GM23338 (cell line): ENCODE results near the gene UBE2A. TPM values are rescaled to one million over a fixed set of nuclear protein-coding genes. Genes with fewer than 3 reads are reported as not detected.

Experiments used
- ATAC-seq: fragments of 200-7000 bp; cut with Tn5 transposase; 3 replicates; pipeline ENCODE4 v1.9.1; 2020
- DNase-seq: peaks from one replicate; pipeline ENCODE4 v3.0.0-alpha.2; 2015; ENCODE audit warnings: low spot score
- H2AFZ ChIP-seq: fragments of 200-600 bp; sonication (generic); 2 replicates; pipeline ENCODE4 v1.8.0; 2016; ENCODE audit warnings: antibody characterized with exemption, mild to moderate bottlenecking, moderate library complexity
- H3F3A ChIP-seq: fragments of 200-600 bp; sonication (generic); replicated peaks from 2 replicates; pipeline ENCODE4 v1.8.0; 2017; ENCODE audit warnings: antibody characterized with exemption, mixed run types, low read depth
- H3K27ac ChIP-seq: fragments of 200-600 bp; sonication (generic); 2 replicates; pipeline ENCODE4 v1.6.1; 2016; ENCODE audit warnings: low read depth
- H3K27me3 ChIP-seq: fragments of 200-600 bp; sonication (generic); 2 replicates; pipeline ENCODE4 v1.8.0; 2016; ENCODE audit warnings: mild to moderate bottlenecking, mixed run types, moderate library complexity; ENCODE audit not compliant: insufficient read depth
- H3K36me3 ChIP-seq: fragments of 200-600 bp; sonication (generic); 2 replicates; pipeline ENCODE4 v1.8.0; 2016; ENCODE audit warnings: mild to moderate bottlenecking; ENCODE audit not compliant: insufficient read depth
- H3K4me1 ChIP-seq: fragments of 200-600 bp; sonication (generic); 2 replicates; pipeline ENCODE4 v1.8.0; 2016; ENCODE audit warnings: mild to moderate bottlenecking, moderate library complexity; ENCODE audit not compliant: insufficient read depth
- H3K4me2 ChIP-seq: fragments of 200-600 bp; sonication (generic); 2 replicates; pipeline ENCODE4 v1.7.1; 2017; ENCODE audit warnings: mixed run types
- H3K4me3 ChIP-seq: fragments of 200-600 bp; sonication (generic); 2 replicates; pipeline ENCODE4 v1.6.1; 2016; ENCODE audit warnings: mixed run types
- H3K79me2 ChIP-seq: fragments of 200-600 bp; sonication (generic); replicated peaks from 2 replicates; pipeline ENCODE4 v1.8.0; 2017; ENCODE audit warnings: mild to moderate bottlenecking; ENCODE audit not compliant: insufficient read depth
- H3K9me2 ChIP-seq: fragments of 200-600 bp; sonication (generic); 2 replicates; pipeline ENCODE4 v1.8.0; 2017; ENCODE audit not compliant: insufficient read depth
- H4K20me1 ChIP-seq: fragments of 200-600 bp; sonication (generic); replicated peaks from 2 replicates; pipeline ENCODE4 v1.8.0; 2017; ENCODE audit warnings: mild to moderate bottlenecking; ENCODE audit not compliant: insufficient read depth
- H3K27ac Mint-ChIP-seq: 2 replicates; pipeline ENCODE4 v1.8.0; 2020; ENCODE audit warnings: inconsistent platforms, mild to moderate bottlenecking, moderate library complexity, mixed read lengths
- H3K27me3 Mint-ChIP-seq: 3 replicates; pipeline ENCODE4 v1.8.0; 2022; ENCODE audit warnings: low read depth, mild to moderate bottlenecking, moderate library complexity, mixed read lengths, inconsistent platforms; ENCODE audit not compliant: insufficient read depth, poor library complexity
- H3K36me3 Mint-ChIP-seq: 3 replicates; pipeline ENCODE4 v1.8.0; 2021; ENCODE audit warnings: low read depth, mild to moderate bottlenecking, inconsistent platforms, moderate library complexity, mixed read lengths
- H3K4me1 Mint-ChIP-seq: 3 replicates; pipeline ENCODE4 v1.8.0; 2020; ENCODE audit warnings: mild to moderate bottlenecking, inconsistent platforms, mixed read lengths
- H3K4me3 Mint-ChIP-seq: 3 replicates; pipeline ENCODE4 v1.8.0; 2021; ENCODE audit warnings: moderate library complexity, mild to moderate bottlenecking, inconsistent platforms, mixed read lengths
- H3K9me3 Mint-ChIP-seq: 3 replicates; pipeline ENCODE4 v1.8.0; 2020; ENCODE audit warnings: moderate library complexity, mild to moderate bottlenecking, inconsistent platforms, mixed read lengths
- CTCF ChIP-seq, 2 experiments: fragments of 200-600 bp in 1 of 2; sonication (generic) in 1 of 2; conservative IDR thresholded peaks; 2 replicates each; pipeline versions ENCODE4 v1.5.1 to v1.6.1; 2016 to 2017; ENCODE audit warnings: antibody characterized with exemption in 2 of 2, low read depth in 2 of 2, mild to moderate bottlenecking in 2 of 2, moderate library complexity in 1 of 2
- EZH2 ChIP-seq: fragments of 200-600 bp; sonication (generic); IDR thresholded peaks from one replicate; pipeline ENCODE4 v1.8.0; 2017; ENCODE audit warnings: antibody characterized with exemption, mild to moderate bottlenecking, low read depth; ENCODE audit not compliant: unreplicated experiment
- POLR2AphosphoS5 ChIP-seq: IDR thresholded peaks from 2 replicates; pipeline ENCODE4 v1.6.1; 2016; ENCODE audit warnings: antibody characterized with exemption, low read depth
- STAT1 ChIP-seq: IDR thresholded peaks from one replicate; pipeline ENCODE4 v1.6.1; 2016; ENCODE audit warnings: antibody characterized with exemption; ENCODE audit not compliant: unreplicated experiment
- ZNF331 ChIP-seq: fragments of 250-450 bp; sonication (Bioruptor Pico); IDR thresholded peaks from 2 replicates; pipeline ENCODE4 v1.5.0; 2020; ENCODE audit warnings: low read depth, mild to moderate bottlenecking, moderate library complexity
- polyA plus RNA-seq: library from polyadenylated mRNA; unstranded; fragments of >200 nt; fragmentation: Nextera tagmentation; extraction: Ambion mirVana; gene quantifications from 2 replicates; pipeline ENCODE4 v1.2.1, GENCODE V29; 2016
- total RNA-seq: library from RNA; depleted of rRNA; stranded (reverse); fragments of >200 nt; shearing (Covaris generic); gene quantifications from 2 replicates; pipeline ENCODE4 v1.2.3, GENCODE V29; 2014
- TF ChIP-seq, protein P1 (sequence below): fragments of 250-450 bp; sonication (Bioruptor Pico); IDR thresholded peaks from 2 replicates; pipeline ENCODE4 v1.5.0; 2020; ENCODE audit warnings: mild to moderate bottlenecking, moderate library complexity
- TF ChIP-seq, protein P2 (sequence below): IDR thresholded peaks from one replicate; pipeline ENCODE4 v1.6.1; 2018; ENCODE audit warnings: antibody characterized with exemption; ENCODE audit not compliant: unreplicated experiment

Gene UBE2A
- total and polyA plus RNA-seq, 2 experiments from 2014 or later: 38.6 to 75.9 TPM

- peaks cover 10% of the 10 kb centered on the region for H3K36me3 Mint-ChIP-seq
Observed at GRCh38 chrX:119624417-119624816, 50.1 kb downstream of the UBE2A start.

More at GRCh38 chrX:119624417-119624816, 50.1 kb downstream of the UBE2A start:
- Histone ChIP-seq H3K4me1 (no peaks in the 10 kb centered on the region), H3K27me3 (no peaks in the 10 kb centered on the region), H2AFZ (no peak overlapping the region), H3K79me2 (no peaks in the 10 kb centered on the region), H4K20me1 (no peaks in the 10 kb centered on the region), H3K9me2 (no peaks in the 10 kb centered on the region), H3F3A (no peaks in the 10 kb centered on the region), H3K4me2 (no peak overlapping the region), H3K36me3 (no peaks in the 10 kb centered on the region), H3K4me3 (no peak overlapping the region), H3K27ac (no peak overlapping the region)
- TF ChIP-seq, protein P1, sequence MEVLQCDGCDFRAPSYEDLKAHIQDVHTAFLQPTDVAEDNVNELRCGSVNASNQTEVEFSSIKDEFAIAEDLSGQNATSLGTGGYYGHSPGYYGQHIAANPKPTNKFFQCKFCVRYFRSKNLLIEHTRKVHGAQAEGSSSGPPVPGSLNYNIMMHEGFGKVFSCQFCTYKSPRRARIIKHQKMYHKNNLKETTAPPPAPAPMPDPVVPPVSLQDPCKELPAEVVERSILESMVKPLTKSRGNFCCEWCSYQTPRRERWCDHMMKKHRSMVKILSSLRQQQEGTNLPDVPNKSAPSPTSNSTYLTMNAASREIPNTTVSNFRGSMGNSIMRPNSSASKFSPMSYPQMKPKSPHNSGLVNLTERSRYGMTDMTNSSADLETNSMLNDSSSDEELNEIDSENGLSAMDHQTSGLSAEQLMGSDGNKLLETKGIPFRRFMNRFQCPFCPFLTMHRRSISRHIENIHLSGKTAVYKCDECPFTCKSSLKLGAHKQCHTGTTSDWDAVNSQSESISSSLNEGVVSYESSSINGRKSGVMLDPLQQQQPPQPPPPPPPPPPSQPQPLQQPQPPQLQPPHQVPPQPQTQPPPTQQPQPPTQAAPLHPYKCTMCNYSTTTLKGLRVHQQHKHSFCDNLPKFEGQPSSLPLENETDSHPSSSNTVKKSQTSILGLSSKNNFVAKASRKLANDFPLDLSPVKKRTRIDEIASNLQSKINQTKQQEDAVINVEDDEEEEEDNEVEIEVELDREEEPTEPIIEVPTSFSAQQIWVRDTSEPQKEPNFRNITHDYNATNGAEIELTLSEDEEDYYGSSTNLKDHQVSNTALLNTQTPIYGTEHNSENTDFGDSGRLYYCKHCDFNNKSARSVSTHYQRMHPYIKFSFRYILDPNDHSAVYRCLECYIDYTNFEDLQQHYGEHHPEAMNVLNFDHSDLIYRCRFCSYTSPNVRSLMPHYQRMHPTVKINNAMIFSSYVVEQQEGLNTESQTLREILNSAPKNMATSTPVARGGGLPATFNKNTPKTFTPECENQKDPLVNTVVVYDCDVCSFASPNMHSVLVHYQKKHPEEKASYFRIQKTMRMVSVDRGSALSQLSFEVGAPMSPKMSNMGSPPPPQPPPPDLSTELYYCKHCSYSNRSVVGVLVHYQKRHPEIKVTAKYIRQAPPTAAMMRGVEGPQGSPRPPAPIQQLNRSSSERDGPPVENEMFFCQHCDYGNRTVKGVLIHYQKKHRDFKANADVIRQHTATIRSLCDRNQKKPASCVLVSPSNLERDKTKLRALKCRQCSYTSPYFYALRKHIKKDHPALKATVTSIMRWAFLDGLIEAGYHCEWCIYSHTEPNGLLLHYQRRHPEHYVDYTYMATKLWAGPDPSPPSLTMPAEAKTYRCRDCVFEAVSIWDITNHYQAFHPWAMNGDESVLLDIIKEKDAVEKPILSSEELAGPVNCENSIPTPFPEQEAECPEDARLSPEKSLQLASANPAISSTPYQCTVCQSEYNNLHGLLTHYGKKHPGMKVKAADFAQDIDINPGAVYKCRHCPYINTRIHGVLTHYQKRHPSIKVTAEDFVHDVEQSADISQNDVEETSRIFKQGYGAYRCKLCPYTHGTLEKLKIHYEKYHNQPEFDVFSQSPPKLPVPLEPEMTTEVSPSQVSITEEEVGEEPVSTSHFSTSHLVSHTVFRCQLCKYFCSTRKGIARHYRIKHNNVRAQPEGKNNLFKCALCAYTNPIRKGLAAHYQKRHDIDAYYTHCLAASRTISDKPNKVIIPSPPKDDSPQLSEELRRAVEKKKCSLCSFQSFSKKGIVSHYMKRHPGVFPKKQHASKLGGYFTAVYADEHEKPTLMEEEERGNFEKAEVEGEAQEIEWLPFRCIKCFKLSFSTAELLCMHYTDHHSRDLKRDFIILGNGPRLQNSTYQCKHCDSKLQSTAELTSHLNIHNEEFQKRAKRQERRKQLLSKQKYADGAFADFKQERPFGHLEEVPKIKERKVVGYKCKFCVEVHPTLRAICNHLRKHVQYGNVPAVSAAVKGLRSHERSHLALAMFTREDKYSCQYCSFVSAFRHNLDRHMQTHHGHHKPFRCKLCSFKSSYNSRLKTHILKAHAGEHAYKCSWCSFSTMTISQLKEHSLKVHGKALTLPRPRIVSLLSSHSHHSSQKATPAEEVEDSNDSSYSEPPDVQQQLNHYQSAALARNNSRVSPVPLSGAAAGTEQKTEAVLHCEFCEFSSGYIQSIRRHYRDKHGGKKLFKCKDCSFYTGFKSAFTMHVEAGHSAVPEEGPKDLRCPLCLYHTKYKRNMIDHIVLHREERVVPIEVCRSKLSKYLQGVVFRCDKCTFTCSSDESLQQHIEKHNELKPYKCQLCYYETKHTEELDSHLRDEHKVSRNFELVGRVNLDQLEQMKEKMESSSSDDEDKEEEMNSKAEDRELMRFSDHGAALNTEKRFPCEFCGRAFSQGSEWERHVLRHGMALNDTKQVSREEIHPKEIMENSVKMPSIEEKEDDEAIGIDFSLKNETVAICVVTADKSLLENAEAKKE (CRISPR knock-in tag): no peak
- TF ChIP-seq ZNF331 (no peak), STAT1 (no peak), EZH2 (no peak), POLR2AphosphoS5 (no peak), CTCF (conservative IDR thresholded peaks at IDR 0.05; ENCODE audit: low read depth in 2 of 2) (no peak)
- TF ChIP-seq, protein P2, sequence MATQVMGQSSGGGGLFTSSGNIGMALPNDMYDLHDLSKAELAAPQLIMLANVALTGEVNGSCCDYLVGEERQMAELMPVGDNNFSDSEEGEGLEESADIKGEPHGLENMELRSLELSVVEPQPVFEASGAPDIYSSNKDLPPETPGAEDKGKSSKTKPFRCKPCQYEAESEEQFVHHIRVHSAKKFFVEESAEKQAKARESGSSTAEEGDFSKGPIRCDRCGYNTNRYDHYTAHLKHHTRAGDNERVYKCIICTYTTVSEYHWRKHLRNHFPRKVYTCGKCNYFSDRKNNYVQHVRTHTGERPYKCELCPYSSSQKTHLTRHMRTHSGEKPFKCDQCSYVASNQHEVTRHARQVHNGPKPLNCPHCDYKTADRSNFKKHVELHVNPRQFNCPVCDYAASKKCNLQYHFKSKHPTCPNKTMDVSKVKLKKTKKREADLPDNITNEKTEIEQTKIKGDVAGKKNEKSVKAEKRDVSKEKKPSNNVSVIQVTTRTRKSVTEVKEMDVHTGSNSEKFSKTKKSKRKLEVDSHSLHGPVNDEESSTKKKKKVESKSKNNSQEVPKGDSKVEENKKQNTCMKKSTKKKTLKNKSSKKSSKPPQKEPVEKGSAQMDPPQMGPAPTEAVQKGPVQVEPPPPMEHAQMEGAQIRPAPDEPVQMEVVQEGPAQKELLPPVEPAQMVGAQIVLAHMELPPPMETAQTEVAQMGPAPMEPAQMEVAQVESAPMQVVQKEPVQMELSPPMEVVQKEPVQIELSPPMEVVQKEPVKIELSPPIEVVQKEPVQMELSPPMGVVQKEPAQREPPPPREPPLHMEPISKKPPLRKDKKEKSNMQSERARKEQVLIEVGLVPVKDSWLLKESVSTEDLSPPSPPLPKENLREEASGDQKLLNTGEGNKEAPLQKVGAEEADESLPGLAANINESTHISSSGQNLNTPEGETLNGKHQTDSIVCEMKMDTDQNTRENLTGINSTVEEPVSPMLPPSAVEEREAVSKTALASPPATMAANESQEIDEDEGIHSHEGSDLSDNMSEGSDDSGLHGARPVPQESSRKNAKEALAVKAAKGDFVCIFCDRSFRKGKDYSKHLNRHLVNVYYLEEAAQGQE: no peak
- Mint-ChIP-seq H3K4me1 (peaks cover 6% of the 10 kb centered on the region; the same call in 2 of the 3 replicates), H3K27ac (no peak overlapping the region), H3K9me3 (no peaks in the 10 kb centered on the region), H3K4me3 (no peak overlapping the region), H3K27me3 (peaks cover 3% of the 10 kb centered on the region)
- ATAC-seq (no peak), DNase-seq (no peak)
